Vagina (tissue), 2 donors: ENCODE data around the gene DOLPP1.

Experiments used
- CTCF ChIP-seq, 3 experiments: fragments of 450-650 bp in 2 of 3; fragments of 200-600 bp in 1 of 3; sonication (generic) in 1 of 3; IDR thresholded peaks; one replicate each; pipeline ENCODE4 v1.5.1; 2017 to 2019; ENCODE audit warnings: antibody characterized with exemption in 3 of 3, mild to moderate bottlenecking in 2 of 3, moderate library complexity in 2 of 3
- POLR2A ChIP-seq, 2 donors: fragments of 450-650 bp; IDR thresholded peaks; one replicate each; pipeline ENCODE4 v1.6.1; 2017; ENCODE audit warnings: antibody characterized with exemption in 2 of 2, mild to moderate bottlenecking in 2 of 2, moderate library complexity in 2 of 2
- POLR2AphosphoS5 ChIP-seq, 2 donors: sonication (generic); formaldehyde crosslinking; IDR thresholded peaks; one replicate each; pipeline ENCODE4 v1.9.0; 2017; ENCODE audit warnings: antibody characterized with exemption in 2 of 2, mild to moderate bottlenecking in 2 of 2, low read depth in 1 of 2; ENCODE audit not compliant: insufficient read depth in 1 of 2

- no peak for TF ChIP-seq POLR2AphosphoS5 (IDR thresholded peaks at IDR 0.05; ENCODE audit: insufficient read depth in 1 of 2, low read depth in 1 of 2)
- TF ChIP-seq CTCF (IDR thresholded peaks at IDR 0.05), result no peak
- no peak for TF ChIP-seq POLR2A (IDR thresholded peaks at IDR 0.05)
Observed at GRCh38 chr9:129059796-129060785, 20.8 kb upstream of the DOLPP1 start.
